Fibroblast of lung (primary cell): ENCODE results near the gene RBM27. TPM values are rescaled to one million over a fixed set of nuclear protein-coding genes. Genes with fewer than 3 reads are reported as not detected.
A peak's percentile ranks its signal among the peaks of the same experiment; 100 is the strongest.
"Not testable (repeated sequence)": the region's sequence is repeated elsewhere in the genome, so short reads cannot be mapped to it uniquely, and the experiment has no call there.

Experiments used
- DNase-seq, 2 donors: peaks; one replicate each; pipeline versions ENCODE4 v3.0.0 to v3.0.0-alpha.2; 2010; ENCODE audit warnings: low read depth in 2 of 2
- H2AFZ ChIP-seq: 2 replicates; pipeline ENCODE4 v1.5.1; 2012; ENCODE audit warnings: low read length, control low read depth, inconsistent platforms
- H3K27ac ChIP-seq: 2 replicates; pipeline ENCODE4 v1.5.1; 2011; ENCODE audit warnings: low read length, control low read depth; ENCODE audit not compliant: insufficient read depth
- H3K27me3 ChIP-seq: 2 replicates; pipeline ENCODE4 v1.5.1; 2011; ENCODE audit warnings: mild to moderate bottlenecking, low read length; ENCODE audit not compliant: control insufficient read depth, insufficient read depth
- H3K36me3 ChIP-seq: 2 replicates; pipeline ENCODE4 v1.5.1; 2011; ENCODE audit warnings: low read length; ENCODE audit not compliant: control insufficient read depth, insufficient read depth
- H3K4me1 ChIP-seq: 2 replicates; pipeline ENCODE4 v1.5.1; 2011; ENCODE audit warnings: low read length; ENCODE audit not compliant: control insufficient read depth, insufficient read depth; ENCODE audit errors: extremely low read depth
- H3K4me2 ChIP-seq: 2 replicates; pipeline ENCODE4 v1.5.1; 2011; ENCODE audit warnings: low read length, control low read depth; ENCODE audit not compliant: insufficient read depth; ENCODE audit errors: extremely low read depth
- H3K4me3 ChIP-seq, 4 experiments: fragments of 200-600 bp in 1 of 4; sonication (generic) in 1 of 4; replicated peaks in 1 of 4; 2 replicates each; pipeline ENCODE4 v1.5.1; 2011 to 2016; ENCODE audit warnings: low read length in 4 of 4, low read depth in 3 of 4, mild to moderate bottlenecking in 3 of 4, control low read depth in 2 of 4, inconsistent platforms in 1 of 4, mixed read lengths in 1 of 4; ENCODE audit not compliant: insufficient read depth in 1 of 4; ENCODE audit errors: control extremely low read depth in 1 of 4
- H3K79me2 ChIP-seq: 2 replicates; pipeline ENCODE4 v1.5.1; 2012; ENCODE audit warnings: mild to moderate bottlenecking, low read length, inconsistent platforms; ENCODE audit not compliant: control insufficient read depth, insufficient read depth
- H3K9ac ChIP-seq: 2 replicates; pipeline ENCODE4 v1.5.1; 2011; ENCODE audit warnings: mild to moderate bottlenecking, low read length, control low read depth; ENCODE audit not compliant: insufficient read depth
- H3K9me3 ChIP-seq: 2 replicates; pipeline ENCODE4 v1.5.1; 2012; ENCODE audit warnings: low read depth, low read length; ENCODE audit not compliant: control insufficient read depth, insufficient read depth
- H4K20me1 ChIP-seq: 2 replicates; pipeline ENCODE4 v1.5.1; 2011; ENCODE audit warnings: low read length; ENCODE audit not compliant: control insufficient read depth, insufficient read depth; ENCODE audit errors: extremely low read depth
- EZH2 ChIP-seq: IDR thresholded peaks from 2 replicates; pipeline ENCODE4 v1.5.1; 2012; ENCODE audit warnings: low read length, control low read depth, mild to moderate bottlenecking; ENCODE audit errors: missing control alignments
- polyA plus RNA-seq, 2 donors: library from polyadenylated mRNA; depleted of rRNA in 1 of 2; stranded (reverse) in 1 of 2; unstranded in 1 of 2; fragments of >200 nt; gene quantifications; 2 replicates each; pipeline ENCODE4 v1.2.1, GENCODE V29; 2011 to 2012; ENCODE audit warnings: missing spikeins in 1 of 2
- total RNA-seq: library from RNA; depleted of rRNA; stranded (reverse); fragments of >200 nt; gene quantifications from 2 replicates; pipeline ENCODE4 v1.2.1, GENCODE V29; 2014
- TF ChIP-seq, protein P1 (sequence below), 2 donors: IDR thresholded peaks in 1 of 2; conservative IDR thresholded peaks in 1 of 2; 1 replicate in 1 of 2; 2 replicates in 1 of 2; pipeline ENCODE4 v1.5.1; 2011 to 2012; ENCODE audit warnings: low read length in 2 of 2, control low read depth in 1 of 2, inconsistent platforms in 1 of 2, low read depth in 1 of 2, mild to moderate bottlenecking in 1 of 2

The RBM27 gene
- total and polyA plus RNA-seq, 2 donors (not counting 1 experiment from before 2014, with no cell fraction given), result 15.0 to 23.9 TPM

- no peak overlapping the region for H3K27ac ChIP-seq
- H3K4me1 ChIP-seq, result no peaks in the 10 kb centered on the region
- no peak overlapping the region for H3K9ac ChIP-seq
- no peaks in the 10 kb centered on the region for H3K9me3 ChIP-seq
- no peak overlapping the region for H3K4me2 ChIP-seq
- H2AFZ ChIP-seq, result no peak overlapping the region
- no peaks in the 10 kb centered on the region for H3K36me3 ChIP-seq
- H3K4me3 ChIP-seq, result no peak overlapping the region
- no peak for TF ChIP-seq EZH2
- TF ChIP-seq, protein P1, sequence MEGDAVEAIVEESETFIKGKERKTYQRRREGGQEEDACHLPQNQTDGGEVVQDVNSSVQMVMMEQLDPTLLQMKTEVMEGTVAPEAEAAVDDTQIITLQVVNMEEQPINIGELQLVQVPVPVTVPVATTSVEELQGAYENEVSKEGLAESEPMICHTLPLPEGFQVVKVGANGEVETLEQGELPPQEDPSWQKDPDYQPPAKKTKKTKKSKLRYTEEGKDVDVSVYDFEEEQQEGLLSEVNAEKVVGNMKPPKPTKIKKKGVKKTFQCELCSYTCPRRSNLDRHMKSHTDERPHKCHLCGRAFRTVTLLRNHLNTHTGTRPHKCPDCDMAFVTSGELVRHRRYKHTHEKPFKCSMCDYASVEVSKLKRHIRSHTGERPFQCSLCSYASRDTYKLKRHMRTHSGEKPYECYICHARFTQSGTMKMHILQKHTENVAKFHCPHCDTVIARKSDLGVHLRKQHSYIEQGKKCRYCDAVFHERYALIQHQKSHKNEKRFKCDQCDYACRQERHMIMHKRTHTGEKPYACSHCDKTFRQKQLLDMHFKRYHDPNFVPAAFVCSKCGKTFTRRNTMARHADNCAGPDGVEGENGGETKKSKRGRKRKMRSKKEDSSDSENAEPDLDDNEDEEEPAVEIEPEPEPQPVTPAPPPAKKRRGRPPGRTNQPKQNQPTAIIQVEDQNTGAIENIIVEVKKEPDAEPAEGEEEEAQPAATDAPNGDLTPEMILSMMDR (conservative IDR thresholded peaks at IDR 0.05 in 1 of 2, IDR thresholded peaks at IDR 0.05 in 1 of 2; ENCODE audit: low read depth in 1 of 2, low read length in 2 of 2), result no peak
- H3K79me2 ChIP-seq, result no peaks in the 10 kb centered on the region
- H3K27me3 ChIP-seq, result no peaks in the 10 kb centered on the region
- peak in 1 of 2 donors; percentile 15 for DNase-seq
- H4K20me1 ChIP-seq, result no peaks in the 10 kb centered on the region
Observed at GRCh38 chr5:146165460-146165859, 37.9 kb upstream of the RBM27 start.

- Histone ChIP-seq H3K4me1 (no peaks in the 10 kb centered on the region), H3K36me3 (no peaks in the 10 kb centered on the region), H3K4me3 (no peak overlapping the region), H3K9me3 (no peaks in the 10 kb centered on the region), H4K20me1 (no peaks in the 10 kb centered on the region), H3K27me3 (no peaks in the 10 kb centered on the region), H3K79me2 (no peaks in the 10 kb centered on the region), H3K27ac (no peak overlapping the region), H3K4me2 (no peak overlapping the region), H3K9ac (no peak overlapping the region), H2AFZ (no peak overlapping the region)
- no peak for DNase-seq
- TF ChIP-seq EZH2, result no peak
- TF ChIP-seq, protein P1 (conservative IDR thresholded peaks at IDR 0.05 in 1 of 2, IDR thresholded peaks at IDR 0.05 in 1 of 2; ENCODE audit: low read depth in 1 of 2, low read length in 2 of 2), result no peak
Observed at GRCh38 chr5:146165903-146166302, 37.5 kb upstream of the RBM27 start.

DNA sequence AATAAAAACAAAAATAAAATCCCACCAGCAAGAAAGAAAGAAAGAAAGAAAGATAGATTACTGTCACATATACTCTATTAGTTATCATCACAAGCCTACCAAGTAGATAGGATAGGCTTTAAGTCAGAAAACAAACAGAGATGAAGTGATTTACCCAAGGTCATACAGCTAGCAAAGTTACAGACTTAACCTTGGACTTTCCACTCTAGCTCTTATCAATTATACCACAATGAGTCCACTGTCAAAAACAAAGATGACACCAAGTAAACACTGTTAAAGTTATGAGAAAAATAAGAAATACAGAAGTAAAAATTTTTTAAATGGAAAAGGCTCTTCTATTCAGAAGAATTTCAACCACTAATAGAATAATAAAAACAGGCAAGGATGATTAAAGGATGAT is 34.3 kb upstream of the RBM27 start:
- Histone ChIP-seq H3K27ac (no peak overlapping the region), H3K27me3 (no peaks in the 10 kb centered on the region), H3K4me1 (no peaks in the 10 kb centered on the region), H2AFZ (no peak overlapping the region), H4K20me1 (no peaks in the 10 kb centered on the region), H3K9me3 (no peaks in the 10 kb centered on the region), H3K4me2 (no peak overlapping the region), H3K79me2 (no peaks in the 10 kb centered on the region), H3K36me3 (no peaks in the 10 kb centered on the region), H3K9ac (no peak overlapping the region), H3K4me3 (no peak overlapping the region)
- DNase-seq, result no peak
- TF ChIP-seq, protein P1 (conservative IDR thresholded peaks at IDR 0.05 in 1 of 2, IDR thresholded peaks at IDR 0.05 in 1 of 2; ENCODE audit: low read depth in 1 of 2, low read length in 2 of 2), result no peak
- no peak for TF ChIP-seq EZH2

GRCh38 chr5:146173049-146173448 is 30.4 kb upstream of the RBM27 start:
- not testable (repeated sequence) for H3K79me2 ChIP-seq, H3K36me3 ChIP-seq, H3K4me3 ChIP-seq, H4K20me1 ChIP-seq, H3K4me2 ChIP-seq, H2AFZ ChIP-seq, H3K27me3 ChIP-seq, H3K9ac ChIP-seq, H3K9me3 ChIP-seq, DNase-seq, H3K27ac ChIP-seq, H3K4me1 ChIP-seq
